Embryonic facial prominence (tissue), 1 donor: ENCODE data around the gene POLR2J3.
"Not testable (repeated sequence)": the region's sequence is repeated elsewhere in the genome, so short reads cannot be mapped to it uniquely, and the experiment has no call there.

Experiments
- DNase-seq: peaks from one replicate; pipeline ENCODE4 v3.0.0-alpha.2; 2016; ENCODE audit errors: extremely low spot score

POLR2J3 gene

GRCh38 chr7:102520797-102521196, 51.6 kb downstream of the POLR2J3 start:
- DNase-seq = not testable (repeated sequence)

DNA sequence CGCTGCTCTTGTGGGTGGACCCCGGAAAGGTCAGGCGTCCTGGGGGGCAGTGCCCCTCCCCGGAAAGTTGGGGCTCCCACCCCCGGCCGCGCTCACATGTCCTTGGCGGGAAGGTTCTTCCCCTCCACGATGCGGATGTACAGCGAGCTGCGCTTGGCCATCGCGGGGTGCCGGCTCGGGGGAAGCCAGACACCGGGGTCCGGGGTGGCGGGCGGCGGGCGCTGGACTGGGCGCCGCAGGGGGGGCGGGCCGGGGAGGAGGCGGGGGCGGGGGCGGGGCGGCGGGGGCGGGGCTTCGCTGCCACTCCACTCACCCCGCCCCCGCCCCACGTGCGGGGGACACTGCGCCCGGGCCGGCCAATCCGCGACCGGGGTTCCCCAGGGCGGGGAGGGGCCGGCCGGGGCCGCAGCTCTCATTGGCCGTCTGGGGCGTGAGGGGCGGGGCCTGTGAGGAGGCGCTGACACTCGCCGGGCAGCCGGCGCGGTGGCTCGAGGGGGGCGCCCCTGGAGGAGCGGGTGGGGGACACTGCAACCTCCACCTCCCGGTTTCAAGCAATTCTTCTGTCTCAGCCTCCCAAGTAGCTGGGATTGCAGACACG, 54.7 kb downstream of the POLR2J3 start, which contains the start of gene RASA4B:
TSS of gene RASA4B (minus strand) at position 228 of the 598 bp plus-strand sequence. CDS start at position 161, 67 bp downstream.
- DNase-seq = not testable (repeated sequence)
